ENCODE data around the gene DGKH. TPM values are rescaled to one million over a fixed set of nuclear protein-coding genes. Genes with fewer than 3 reads are reported as not detected.

The DGKH gene
- total and polyA plus RNA-seq, 7 donors: 0.42 to 4.6 (median 2.1) TPM

DNA sequence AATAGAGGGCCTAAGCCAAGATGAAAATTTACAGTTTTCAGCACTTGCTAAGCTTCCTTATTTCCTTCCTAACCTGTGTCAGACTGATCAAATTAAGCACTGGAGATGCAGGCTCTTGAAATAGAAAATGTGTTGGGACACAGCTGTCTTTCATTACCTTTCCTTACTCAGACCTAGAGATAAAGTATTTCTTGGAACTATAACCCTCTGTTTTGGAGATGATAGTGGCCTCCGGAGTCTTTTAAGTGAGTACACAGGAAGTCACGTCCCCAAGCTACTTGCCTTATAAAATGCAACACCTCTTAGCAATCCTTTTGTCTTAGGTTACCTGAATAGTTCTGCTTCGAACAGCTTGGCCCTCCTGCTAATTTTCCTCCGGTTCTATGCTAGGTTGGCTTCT, 211.1 kb downstream of the DGKH start:
- 69 to 84% (median 82%) methylated on average over 4 of the region's 4 CpGs for WGBS, 3 donors

DNA sequence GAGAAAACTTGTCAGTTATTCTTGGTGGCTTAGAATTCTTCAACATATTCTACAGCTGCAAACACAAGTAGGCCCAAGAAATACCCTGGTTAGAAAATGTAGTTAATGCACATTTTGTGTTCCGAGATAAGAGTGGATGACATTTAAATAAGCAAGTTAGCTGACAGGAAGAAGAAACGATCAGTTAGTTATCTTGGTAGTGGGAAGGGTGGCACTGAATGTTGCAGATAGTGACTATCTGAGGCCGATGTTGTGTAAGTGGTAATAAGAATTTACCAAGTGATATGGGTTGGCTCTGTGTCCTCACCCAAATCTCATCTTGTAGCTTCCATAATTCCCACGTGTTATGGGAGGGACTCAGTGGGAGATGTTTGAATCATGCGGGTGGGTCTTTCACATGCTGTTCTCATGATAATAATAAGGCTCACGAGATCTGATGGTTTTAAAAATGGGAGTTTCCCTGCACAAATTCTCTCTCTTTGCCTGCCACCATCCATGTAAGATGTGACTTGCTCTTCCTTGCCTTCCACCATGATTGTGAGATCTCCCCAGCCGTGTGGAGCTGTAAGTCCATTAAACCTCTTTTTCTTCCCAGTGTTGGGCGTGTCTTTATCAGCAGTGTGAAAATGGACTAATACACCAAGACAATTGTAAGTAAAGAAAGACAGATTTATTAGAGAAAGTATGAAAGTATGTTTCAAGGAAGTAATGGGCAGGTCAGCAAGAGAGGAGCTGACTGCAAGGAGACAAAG, 212.6 kb downstream of the DGKH start:
- TF ChIP-seq, protein P1, sequence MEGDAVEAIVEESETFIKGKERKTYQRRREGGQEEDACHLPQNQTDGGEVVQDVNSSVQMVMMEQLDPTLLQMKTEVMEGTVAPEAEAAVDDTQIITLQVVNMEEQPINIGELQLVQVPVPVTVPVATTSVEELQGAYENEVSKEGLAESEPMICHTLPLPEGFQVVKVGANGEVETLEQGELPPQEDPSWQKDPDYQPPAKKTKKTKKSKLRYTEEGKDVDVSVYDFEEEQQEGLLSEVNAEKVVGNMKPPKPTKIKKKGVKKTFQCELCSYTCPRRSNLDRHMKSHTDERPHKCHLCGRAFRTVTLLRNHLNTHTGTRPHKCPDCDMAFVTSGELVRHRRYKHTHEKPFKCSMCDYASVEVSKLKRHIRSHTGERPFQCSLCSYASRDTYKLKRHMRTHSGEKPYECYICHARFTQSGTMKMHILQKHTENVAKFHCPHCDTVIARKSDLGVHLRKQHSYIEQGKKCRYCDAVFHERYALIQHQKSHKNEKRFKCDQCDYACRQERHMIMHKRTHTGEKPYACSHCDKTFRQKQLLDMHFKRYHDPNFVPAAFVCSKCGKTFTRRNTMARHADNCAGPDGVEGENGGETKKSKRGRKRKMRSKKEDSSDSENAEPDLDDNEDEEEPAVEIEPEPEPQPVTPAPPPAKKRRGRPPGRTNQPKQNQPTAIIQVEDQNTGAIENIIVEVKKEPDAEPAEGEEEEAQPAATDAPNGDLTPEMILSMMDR (IDR thresholded peaks at IDR 0.05): no peak
- intact Hi-C loops (cut with DNase I): no loop called here
- no peaks in the 10 kb centered on the region for H3K27me3 ChIP-seq (ENCODE audit: insufficient read depth in 3 of 3, low read length in 2 of 3)
- ATAC-seq (no peak), DNase-seq (no peak)
- no peaks in the 10 kb centered on the region for H3K4me1 ChIP-seq
- no peaks in the 10 kb centered on the region for H3K36me3 ChIP-seq (ENCODE audit: insufficient read depth in 1 of 2, low read depth in 1 of 2)
- H3K4me3 ChIP-seq: no peak overlapping the region
- H3K27ac ChIP-seq: no peak overlapping the region
- H3K9me3 ChIP-seq: no peaks in the 10 kb centered on the region
- 93 to 97% (median 94%) methylated on average over 8 of the region's 8 CpGs for WGBS, 3 donors

More for the DNA sequence above, 211.1 kb downstream of the DGKH start:
- TF ChIP-seq, protein P1 (IDR thresholded peaks at IDR 0.05): no peak
- intact Hi-C loops (cut with DNase I): no loop called here
- H3K4me3 ChIP-seq: no peak overlapping the region
- H3K4me1 ChIP-seq: no peaks in the 10 kb centered on the region
- ATAC-seq: no peak
- no peaks in the 10 kb centered on the region for H3K27me3 ChIP-seq (ENCODE audit: insufficient read depth in 3 of 3, low read length in 2 of 3)
- H3K27ac ChIP-seq: no peak overlapping the region
- H3K36me3 ChIP-seq (ENCODE audit: insufficient read depth in 1 of 2, low read depth in 1 of 2): no peaks in the 10 kb centered on the region
- DNase-seq: no peak
- no peaks in the 10 kb centered on the region for H3K9me3 ChIP-seq

DNA sequence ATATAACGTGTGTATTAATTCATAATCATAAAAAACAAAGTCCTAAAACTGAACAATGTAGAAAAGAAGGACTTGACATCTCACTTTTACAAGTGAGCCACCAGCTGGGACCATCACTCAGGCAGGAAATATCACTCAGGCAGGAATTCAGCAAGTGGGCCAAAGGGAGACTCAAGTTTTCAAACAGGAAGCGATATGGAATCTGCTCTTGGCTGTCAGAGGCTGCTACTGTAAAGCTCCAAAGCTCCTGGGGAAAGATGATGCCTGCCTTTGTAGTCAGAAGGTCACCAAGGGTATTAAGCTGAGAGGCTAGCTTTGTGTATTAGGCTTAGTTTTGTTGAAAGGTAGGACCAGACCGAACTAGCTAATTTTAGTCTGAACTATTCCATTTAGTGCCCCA, 218.0 kb downstream of the DGKH start:
- intact Hi-C loops (cut with DNase I): no loop called here
- WGBS, 3 donors: 7 to 14% (median 8%) methylated on average over 3 of the region's 3 CpGs
- ATAC-seq (peak; percentile 43 to 70 (median 50)), DNase-seq (no peak)
- H3K27ac ChIP-seq: peak overlapping the region; percentile 39
- no peak overlapping the region for H3K4me3 ChIP-seq
- TF ChIP-seq, protein P1 (IDR thresholded peaks at IDR 0.05): no peak
- no peaks in the 10 kb centered on the region for H3K27me3 ChIP-seq (ENCODE audit: insufficient read depth in 3 of 3, low read length in 2 of 3)
- peaks cover 7% of the 10 kb centered on the region for H3K4me1 ChIP-seq
- H3K36me3 ChIP-seq (ENCODE audit: insufficient read depth in 1 of 2, low read depth in 1 of 2): no peaks in the 10 kb centered on the region
- no peaks in the 10 kb centered on the region for H3K9me3 ChIP-seq

DNA sequence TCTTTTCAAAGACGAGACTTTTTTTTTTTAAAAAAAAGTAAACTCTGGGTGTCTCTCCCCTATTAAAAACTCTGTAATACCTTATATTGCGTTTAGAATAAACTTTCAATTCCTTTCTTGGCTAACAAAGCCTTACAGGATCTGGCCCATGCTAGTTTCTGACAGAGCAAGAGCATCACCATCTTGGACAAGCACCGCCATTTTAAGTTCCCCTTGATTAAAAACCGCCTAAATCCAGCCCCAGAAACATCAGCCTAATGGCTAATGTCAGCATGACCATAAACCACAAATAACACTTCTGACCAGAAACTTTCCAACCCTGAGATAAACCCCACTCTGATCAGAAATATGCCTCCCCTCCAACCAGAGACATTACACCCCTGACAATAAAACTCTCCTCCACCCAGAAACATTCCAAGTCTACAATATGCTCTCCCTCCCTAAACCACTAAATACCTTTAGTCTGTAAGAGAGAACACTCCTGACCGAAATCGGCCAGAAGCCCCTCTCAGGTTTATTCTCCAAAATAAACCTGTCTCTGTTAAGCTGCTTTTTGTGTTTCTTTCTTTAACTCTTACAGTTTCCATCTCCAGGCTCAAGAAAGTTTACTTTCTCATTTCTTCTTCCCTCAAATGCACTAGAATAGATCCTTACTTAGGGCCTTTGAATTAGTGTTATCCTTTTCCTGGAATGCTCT, 221.9 kb downstream of the DGKH start:
- ATAC-seq (no peak), DNase-seq (no peak)
- TF ChIP-seq, protein P1 (IDR thresholded peaks at IDR 0.05): no peak
- no peaks in the 10 kb centered on the region for H3K36me3 ChIP-seq (ENCODE audit: insufficient read depth in 1 of 2, low read depth in 1 of 2)
- WGBS, 3 donors: 92 to 98% (median 97%) methylated on average over 6 of the region's 6 CpGs
- no peaks in the 10 kb centered on the region for H3K9me3 ChIP-seq
- H3K27me3 ChIP-seq (ENCODE audit: insufficient read depth in 3 of 3, low read length in 2 of 3): no peaks in the 10 kb centered on the region
- no peak overlapping the region for H3K27ac ChIP-seq
- H3K4me1 ChIP-seq: peaks cover 12% of the 10 kb centered on the region
- H3K4me3 ChIP-seq: no peak overlapping the region
- intact Hi-C loops (cut with DNase I): no loop called here

Data from psoas muscle (tissue), 8 donors.